Measurements from ENCODE around the gene FUT3. TPM values are rescaled to one million over a fixed set of nuclear protein-coding genes. Genes with fewer than 3 reads are reported as not detected.

FUT3 gene
- total and polyA plus RNA-seq, 2 of the 8 experiments (the other 6 are each of a cell fraction or from before 2014, with no cell fraction given): 0.15 to 0.63 TPM

DNA sequence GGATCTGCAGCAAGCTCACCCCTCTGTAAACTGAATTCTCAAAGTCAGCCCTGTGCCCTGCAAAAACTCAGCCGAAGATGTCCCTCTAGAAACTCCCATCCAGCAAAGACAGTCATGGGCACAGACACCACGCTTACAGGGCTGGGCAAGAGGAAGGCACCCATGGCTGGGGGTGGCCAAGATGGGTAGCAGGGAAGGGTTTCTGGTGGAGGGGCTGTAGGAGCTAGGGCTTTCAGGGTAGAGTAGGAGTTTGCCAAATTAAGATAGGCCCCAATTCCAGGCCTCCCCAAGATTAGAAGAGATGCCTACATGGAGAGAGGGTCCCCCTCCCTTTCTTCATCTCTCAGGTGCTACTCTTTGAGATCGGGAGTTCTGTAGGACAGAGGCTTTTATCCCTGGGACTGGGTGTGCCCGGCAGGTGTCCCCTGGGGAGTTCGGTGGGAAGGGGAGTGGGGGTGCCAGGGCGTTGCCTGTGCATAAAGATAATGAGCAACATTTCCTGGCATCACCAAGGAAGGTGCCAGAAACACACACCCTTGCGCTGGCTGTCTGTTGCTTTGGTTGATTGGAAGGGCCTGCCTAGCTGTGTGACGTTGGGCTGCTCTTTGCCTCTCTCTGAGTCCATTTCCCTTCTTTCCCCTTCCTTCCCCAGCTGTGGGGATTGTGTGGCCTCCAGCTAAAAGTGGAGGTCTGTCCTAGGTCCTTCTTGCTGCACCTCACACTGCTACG is 37.0 kb downstream of the FUT3 start:
- Histone ChIP-seq H3K4me2 (ENCODE audit: insufficient read depth in 1 of 2, low read depth in 2 of 2, low read length in 2 of 2) (no peak overlapping the region), H3K4me3 (ENCODE audit: extremely low read depth in 1 of 4, insufficient read depth in 2 of 4, low read depth in 3 of 4, low read length in 4 of 4) (no peak overlapping the region), H3K18ac (ENCODE audit: extremely low read depth, low read length) (no peak overlapping the region), H4K5ac (ENCODE audit: insufficient read length, low read depth, low read length) (no peak overlapping the region), H3K27me3 (replicated peaks in 1 of 4; ENCODE audit: control insufficient read depth in 3 of 4, extremely low read depth in 1 of 4, insufficient read depth in 3 of 4, low read length in 3 of 4) (no peaks in the 10 kb centered on the region), H3K9ac (replicated peaks in 1 of 4; ENCODE audit: extremely low read depth in 1 of 4, low read depth in 3 of 4, low read length in 3 of 4) (no peak overlapping the region), H3K9me3 (ENCODE audit: insufficient read depth in 2 of 2, low read depth in 1 of 2, low read length in 1 of 2) (no peaks in the 10 kb centered on the region), H2BK15ac (ENCODE audit: low read length) (no peak overlapping the region), H2AK5ac (ENCODE audit: low read depth, low read length) (no peak overlapping the region), H3K79me2 (ENCODE audit: control insufficient read depth in 1 of 2, insufficient read depth in 2 of 2, low read length in 2 of 2) (no peaks in the 10 kb centered on the region), H3K79me1 (ENCODE audit: low read depth, low read length) (no peaks in the 10 kb centered on the region), H2AFZ (ENCODE audit: low read length) (no peak overlapping the region), H3K23ac (ENCODE audit: insufficient read length) (no peak overlapping the region), H3K56ac (replicated peaks; ENCODE audit: insufficient read length, low read depth, low read length) (no peak overlapping the region), H3K23me2 (ENCODE audit: low read depth, low read length) (no peaks in the 10 kb centered on the region), H3K4ac (replicated peaks; ENCODE audit: insufficient read length, low read depth, low read length) (no peak overlapping the region), H4K8ac (ENCODE audit: extremely low read depth, insufficient read depth, low read length) (no peak overlapping the region; the same call in 1 of the 2 replicates), H4K20me1 (replicated peaks in 1 of 2; ENCODE audit: control insufficient read depth in 1 of 2, insufficient read depth in 2 of 2, low read length in 2 of 2) (peaks cover 0 to 2% of the 10 kb centered on the region in 2 experiments), H3K36me3 (ENCODE audit: control insufficient read depth in 2 of 4, insufficient read depth in 4 of 4, low read length in 3 of 4) (no peaks in the 10 kb centered on the region), H3K4me1 (replicated peaks in 1 of 4; ENCODE audit: control insufficient read depth in 3 of 4, insufficient read depth in 4 of 4, low read length in 3 of 4) (no peaks in the 10 kb centered on the region), H2BK12ac (ENCODE audit: low read depth, low read length) (no peak overlapping the region), H3K27ac (ENCODE audit: low read depth, low read length) (no peak overlapping the region), H3K14ac (ENCODE audit: insufficient read length) (no peak overlapping the region), H2BK5ac (ENCODE audit: low read depth, low read length) (no peak overlapping the region), H2BK120ac (replicated peaks; ENCODE audit: low read depth, low read length) (no peak overlapping the region), H4K91ac (replicated peaks; ENCODE audit: insufficient read length, low read length) (no peak overlapping the region), H2BK20ac (ENCODE audit: low read length) (no peak overlapping the region)
- ChIA-PET CTCF (ENCODE audit: partially characterized antibody) (interaction anchor here (0.5 to 1.8 kb wide), 6 partner anchors 10 to 237 kb away, joined by 3 to 8 read pairs (median 4); no protein-coding TSS in a partner anchor), POLR2A (ENCODE audit: partially characterized antibody) (interaction anchor here (0.7 to 2.0 kb wide), 3 partner anchors 10 to 79 kb away, joined by 3 to 12 read pairs (median 3); no protein-coding TSS in a partner anchor)
- TF ChIP-seq RBBP5 (IDR thresholded peaks at IDR 0.05; ENCODE audit: borderline replicate concordance, low read depth, low read length): no peak
- no peak for TF ChIP-seq BRCA1 (IDR thresholded peaks at IDR 0.05; ENCODE audit: low read depth, low read length)
- TF ChIP-seq HDAC6 (IDR thresholded peaks at IDR 0.05; ENCODE audit: low read depth, low read length): no peak
- TF ChIP-seq KDM4A (IDR thresholded peaks at IDR 0.05; ENCODE audit: low read depth, low read length, severe bottlenecking): no peak
- no peak for TF ChIP-seq ZNF274 (IDR thresholded peaks at IDR 0.05; ENCODE audit: borderline replicate concordance, extremely low read depth, low read length)
- FAIRE-seq (no peak), DNase-seq (ENCODE audit: low read depth in 1 of 2, low spot score in 2 of 2) (no peak)
- WGBS, 2 experiments (ENCODE audit: extremely low coverage in 1 of 2, insufficient coverage in 1 of 2, insufficient read length in 1 of 2, insufficient replicate concordance in 2 of 2, low coverage in 1 of 2, low lambda C conversion rate in 2 of 2, missing lambda C conversion rate in 1 of 2): 81% methylated on average over 9 of the region's 9 CpGs; no CpG with 5 or more reads in 1 of the 2 experiments

Measured in H1 (cell line).